Activated CD4-positive, alpha-beta T cell treated with anti-CD3 and anti-CD28 coated beads for 1 hour (primary cell): ENCODE results near the gene MAT2B.
"Not testable (repeated sequence)": the region's sequence is repeated elsewhere in the genome, so short reads cannot be mapped to it uniquely, and the experiment has no call there.

Source experiments
- DNase-seq: peaks from one replicate; pipeline ENCODE4 v3.0.0-alpha.2; 2020

MAT2B gene

GRCh38 chr5:163504079-163504931 lies 1.1 kb upstream of the MAT2B start:
- no peak for DNase-seq

- no peak for DNase-seq
Observed at GRCh38 chr5:163505049-163505367, 411 bp upstream of the MAT2B start.

GRCh38 chr5:163506095-163506457 lies 657 bp downstream of the MAT2B start:
- no peak for DNase-seq

GRCh38 chr5:163506726-163507125 lies 1.3 kb downstream of the MAT2B start:
- no peak for DNase-seq

- no peak for DNase-seq
Observed at GRCh38 chr5:163508753-163509152, 3.3 kb downstream of the MAT2B start.

GRCh38 chr5:163509291-163509951 lies 4.0 kb downstream of the MAT2B start:
- no peak for DNase-seq

- DNase-seq = no peak
Observed at GRCh38 chr5:163512526-163512925, 7.1 kb downstream of the MAT2B start.

- no peak for DNase-seq
Observed at GRCh38 chr5:163525096-163525495, 19.7 kb downstream of the MAT2B start.

GRCh38 chr5:163529698-163530097 lies 24.3 kb downstream of the MAT2B start:
- no peak for DNase-seq

GRCh38 chr5:163531272-163531671 lies 25.9 kb downstream of the MAT2B start:
- no peak for DNase-seq

GRCh38 chr5:163532171-163533084 lies 27.0 kb downstream of the MAT2B start:
- DNase-seq = no peak

GRCh38 chr5:163533223-163533622 lies 27.8 kb downstream of the MAT2B start:
- no peak for DNase-seq

- no peak for DNase-seq
Observed at GRCh38 chr5:163534492-163535094, 29.2 kb downstream of the MAT2B start.

GRCh38 chr5:163535290-163535689 lies 29.9 kb downstream of the MAT2B start:
- DNase-seq = no peak

GRCh38 chr5:163536442-163536841 lies 31.0 kb downstream of the MAT2B start:
- DNase-seq = not testable (repeated sequence)

- no peak for DNase-seq
Observed at GRCh38 chr5:163540696-163541095, 35.3 kb downstream of the MAT2B start.

GRCh38 chr5:163542771-163543170 lies 37.4 kb downstream of the MAT2B start:
- DNase-seq = no peak

- no peak for DNase-seq
Observed at GRCh38 chr5:163544041-163544440, 38.6 kb downstream of the MAT2B start.

- no peak for DNase-seq
Observed at GRCh38 chr5:163544836-163545235, 39.4 kb downstream of the MAT2B start.

- DNase-seq = no peak
Observed at GRCh38 chr5:163548649-163549048, 43.2 kb downstream of the MAT2B start.

GRCh38 chr5:163551156-163551555 lies 45.7 kb downstream of the MAT2B start:
- DNase-seq = no peak

GRCh38 chr5:163552536-163552935 lies 47.1 kb downstream of the MAT2B start:
- no peak for DNase-seq

- DNase-seq = no peak
Observed at GRCh38 chr5:163561339-163561738, 55.9 kb downstream of the MAT2B start.
